Astrocyte of the hippocampus (primary cell): Measurements from ENCODE around the gene STAG1.
"Not testable (repeated sequence)": the region's sequence is repeated elsewhere in the genome, so short reads cannot be mapped to it uniquely, and the experiment has no call there.

Source experiments
- DNase-seq: peaks from one replicate; pipeline ENCODE4 v3.0.0; 2011; ENCODE audit warnings: low read depth, low spot score

STAG1 gene

DNA sequence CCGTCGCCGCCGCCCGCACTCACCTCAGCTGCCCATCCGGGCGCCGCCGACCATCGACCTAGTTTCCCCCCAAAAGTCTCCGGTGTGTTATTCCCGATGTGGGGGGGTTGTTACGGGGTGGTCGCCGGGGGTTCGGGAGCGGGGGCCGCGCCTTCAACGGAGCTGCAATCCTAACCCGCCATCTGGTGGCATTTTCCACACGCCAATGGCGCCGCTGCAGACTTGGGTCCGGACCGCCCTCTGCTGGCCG lies at the start of gene STAG1:
Gene STAG1, minus strand, starts transcription at position 207 of the 250 bp plus-strand sequence. CDS start 121,480 bp downstream, outside the sequence.
- no peak for DNase-seq

DNA sequence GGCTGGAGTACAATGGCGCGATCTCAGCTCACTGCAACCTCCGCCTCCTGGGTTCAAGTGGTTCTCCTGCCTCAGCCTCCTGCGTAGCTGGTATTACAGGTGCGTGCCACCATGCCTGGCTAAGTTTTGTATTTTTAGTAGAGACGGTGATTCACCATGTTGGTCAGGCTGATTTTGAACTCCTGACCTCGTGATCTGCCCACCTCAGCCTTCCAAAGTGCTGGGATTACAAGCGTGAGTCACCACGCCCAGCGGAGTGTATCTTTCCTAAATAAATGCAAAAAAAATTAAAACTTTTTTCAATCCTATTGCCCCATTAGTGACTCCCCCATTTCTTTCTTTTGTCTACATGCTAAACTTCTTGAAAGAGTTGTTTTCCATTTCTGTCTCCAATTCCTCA lies 49.0 kb upstream of the STAG1 start:
- DNase-seq = not testable (repeated sequence)

GRCh38 chr3:136792556-136793330 lies 40.6 kb upstream of the STAG1 start:
- DNase-seq = no peak

GRCh38 chr3:136790786-136791185 lies 38.6 kb upstream of the STAG1 start:
- DNase-seq = no peak

GRCh38 chr3:136789976-136790375 lies 37.8 kb upstream of the STAG1 start:
- DNase-seq = no peak

- DNase-seq = no peak
Measured at GRCh38 chr3:136788154-136788553, 36.0 kb upstream of the STAG1 start.

DNA sequence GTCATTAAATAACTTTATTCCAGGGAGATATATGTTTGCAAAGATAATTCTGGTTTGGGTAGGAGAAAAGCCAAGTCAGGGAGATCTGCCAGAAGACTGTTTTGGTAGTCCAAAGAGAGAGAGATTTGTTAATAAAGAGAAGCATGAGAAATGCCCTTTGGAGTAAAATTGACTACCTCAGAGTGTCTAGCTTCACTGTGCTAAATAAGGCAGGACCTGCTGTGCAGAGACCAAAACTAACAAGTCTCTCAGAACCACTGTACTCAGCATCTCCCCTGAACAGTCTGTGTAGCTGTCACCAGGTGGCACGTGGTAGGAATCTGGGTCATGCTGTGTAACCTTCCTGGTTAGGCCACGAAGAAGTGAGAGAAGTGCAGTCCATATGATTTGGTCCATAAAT lies 35.2 kb upstream of the STAG1 start:
- peak; percentile 43 for DNase-seq

DNA sequence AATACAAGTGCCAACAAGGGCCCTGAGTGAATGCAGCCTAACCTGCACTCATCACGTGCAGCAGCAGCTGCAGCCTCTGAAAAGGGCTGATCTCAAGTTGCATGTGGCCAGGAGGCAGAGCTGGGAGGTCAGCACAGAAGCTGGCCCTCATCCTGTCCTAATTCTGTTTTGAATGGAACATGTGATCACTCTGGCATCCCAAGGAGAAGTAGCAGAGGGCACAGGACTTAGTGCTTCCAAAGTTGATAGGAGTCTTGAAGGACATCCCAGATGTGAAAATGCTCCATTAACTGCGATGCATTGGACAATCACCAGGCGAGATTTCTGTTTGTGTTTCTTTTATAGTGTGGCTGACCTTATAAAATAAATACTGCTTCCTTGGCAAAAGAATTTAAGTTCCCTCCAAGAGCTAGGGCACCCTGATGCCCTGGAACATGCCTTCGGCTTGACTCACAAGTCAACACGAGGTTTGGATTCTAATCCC lies 31.6 kb upstream of the STAG1 start:
- no peak for DNase-seq

GRCh38 chr3:136780741-136781140 lies 28.6 kb upstream of the STAG1 start:
- no peak for DNase-seq

- peak; percentile 93 for DNase-seq
Measured at GRCh38 chr3:136778865-136779264, 26.7 kb upstream of the STAG1 start.

- peak; percentile 44 for DNase-seq
Measured at GRCh38 chr3:136772709-136773108, 20.5 kb upstream of the STAG1 start.

DNA sequence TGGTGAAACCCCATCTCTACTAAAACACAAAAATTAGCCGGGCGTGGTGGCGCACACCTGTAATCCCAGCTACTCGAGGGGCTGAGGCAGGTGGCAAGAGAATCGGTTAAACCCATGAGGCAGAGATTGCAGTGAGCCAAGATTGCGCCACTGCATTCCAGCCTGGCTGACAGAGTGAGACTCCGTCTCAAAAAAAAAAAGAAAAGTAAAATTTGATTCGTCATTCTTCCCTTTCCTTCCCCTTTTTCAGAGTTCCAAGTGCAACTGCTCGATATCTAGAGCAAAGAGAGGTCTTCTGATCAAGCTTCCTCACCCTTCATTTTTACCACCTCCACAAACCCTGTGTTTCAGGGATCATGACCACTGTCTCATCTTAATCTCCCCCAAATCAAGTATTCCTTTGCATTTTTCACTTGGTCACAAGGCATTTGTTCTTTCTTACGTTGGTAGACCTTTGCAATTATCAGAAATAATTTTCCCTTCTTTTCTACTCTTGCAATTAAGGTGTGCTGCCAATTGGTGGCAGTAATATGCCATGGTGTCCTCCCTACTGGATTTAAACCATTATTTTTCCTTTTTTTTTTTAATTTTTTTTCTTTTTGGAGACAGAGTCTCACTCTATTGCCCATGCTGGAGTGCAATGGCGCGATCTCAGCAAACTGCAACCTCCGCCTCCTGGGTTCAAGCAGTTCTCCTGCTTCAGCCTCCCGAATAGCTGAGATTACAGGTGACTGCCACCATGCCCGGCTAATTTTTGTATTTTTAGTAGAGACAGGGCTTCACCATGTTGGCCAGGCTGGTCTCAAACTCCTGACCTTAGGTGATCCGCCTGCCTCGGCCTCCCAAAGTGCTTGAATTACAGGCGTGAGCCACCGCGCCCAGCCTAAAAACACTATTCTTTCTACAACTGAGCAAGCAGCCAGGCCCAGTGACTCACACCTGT lies 6.3 kb upstream of the STAG1 start:
- peak; percentile 45 for DNase-seq

DNA sequence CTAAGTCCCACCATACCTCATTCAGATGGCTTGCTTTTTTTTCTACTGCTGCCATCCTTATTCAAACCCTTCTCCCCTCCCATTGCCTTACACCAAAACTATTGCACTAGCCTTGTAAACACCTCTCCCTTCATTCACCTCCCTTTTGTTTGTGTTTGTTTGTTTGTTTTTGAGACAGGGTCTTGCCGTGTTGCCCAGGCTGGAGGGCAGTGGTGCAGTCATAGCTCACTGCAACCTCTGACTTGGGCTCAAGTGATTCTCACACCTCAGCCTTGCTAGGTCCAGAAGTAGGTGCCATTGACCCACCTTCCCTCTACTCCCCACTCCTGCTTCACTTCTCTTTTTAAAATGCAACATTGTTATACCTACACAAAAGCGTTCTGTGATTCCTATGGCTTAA lies 3.0 kb upstream of the STAG1 start:
- DNase-seq = no peak

DNA sequence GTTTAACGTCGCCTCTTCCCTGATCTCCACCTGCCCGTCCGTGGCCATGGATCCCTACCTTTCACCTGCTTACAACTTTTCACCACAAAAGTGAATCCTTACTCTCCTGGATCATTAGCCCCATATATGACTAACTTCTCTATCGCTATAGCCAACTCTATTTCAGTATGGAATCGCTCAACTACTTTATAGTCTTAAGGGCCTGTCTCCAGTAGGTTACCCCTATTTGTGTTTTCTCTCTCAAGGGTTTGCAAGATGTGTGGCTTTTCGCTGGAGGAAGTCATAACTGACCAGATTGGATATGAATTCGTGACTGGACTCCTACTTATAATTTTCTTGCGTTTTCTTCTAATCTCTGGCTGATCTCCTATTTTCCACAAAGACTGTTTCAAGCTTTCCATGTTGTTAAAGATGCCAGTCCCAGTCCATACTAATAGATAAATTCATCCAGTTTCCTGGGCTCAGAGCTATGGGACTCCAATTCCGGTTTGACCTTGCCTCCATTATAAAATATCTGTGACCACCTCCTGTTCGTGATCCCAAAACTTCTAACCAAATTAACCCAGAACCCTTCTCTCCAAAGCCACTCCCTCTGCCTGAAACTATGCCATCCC lies 1.3 kb upstream of the STAG1 start:
- DNase-seq = no peak

DNA sequence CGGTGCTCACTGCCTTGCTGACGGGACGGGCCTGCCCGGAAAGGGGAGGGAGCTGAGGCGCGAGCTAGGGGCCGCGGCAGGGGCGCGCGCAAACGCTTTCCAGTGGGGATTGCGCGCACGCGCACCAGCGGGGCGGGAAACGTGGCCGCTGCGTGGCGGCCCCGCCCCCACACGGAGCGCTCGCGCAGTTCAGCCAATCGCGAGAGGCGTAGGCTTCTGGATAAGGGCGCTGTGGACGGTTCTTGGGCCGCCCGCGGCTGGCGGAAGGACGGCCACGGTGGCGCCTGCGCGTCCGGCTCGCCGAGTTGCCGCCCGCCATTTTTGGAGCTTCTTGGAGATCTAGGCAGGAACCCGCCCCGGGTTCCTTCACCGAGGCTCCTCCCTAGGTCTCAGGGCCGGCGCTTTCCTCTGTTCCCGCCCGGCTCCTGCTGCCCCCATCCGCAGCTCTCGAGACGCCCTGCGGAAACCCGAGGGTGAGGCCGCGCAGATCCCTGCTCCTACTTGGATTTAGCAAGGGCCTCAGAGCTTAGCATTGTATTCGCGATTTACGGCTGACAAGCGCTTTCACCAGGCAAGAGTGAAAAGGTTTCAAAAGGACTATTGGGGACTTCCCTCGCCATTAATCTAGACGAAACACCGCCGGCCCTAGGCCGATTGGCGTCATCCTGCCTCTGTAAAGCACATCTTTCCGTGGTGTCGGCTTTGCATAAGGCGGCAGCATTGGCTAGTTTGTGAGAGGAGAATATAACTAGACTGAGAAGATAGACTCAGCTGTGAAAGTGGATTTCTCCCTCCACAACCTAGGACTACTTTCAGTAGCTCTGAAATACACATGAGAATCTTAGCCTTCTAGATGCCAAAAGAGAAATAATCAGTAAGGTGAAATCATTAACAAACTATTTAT lies 496 bp upstream of the STAG1 start:
- peak; percentile 100 for DNase-seq

DNA sequence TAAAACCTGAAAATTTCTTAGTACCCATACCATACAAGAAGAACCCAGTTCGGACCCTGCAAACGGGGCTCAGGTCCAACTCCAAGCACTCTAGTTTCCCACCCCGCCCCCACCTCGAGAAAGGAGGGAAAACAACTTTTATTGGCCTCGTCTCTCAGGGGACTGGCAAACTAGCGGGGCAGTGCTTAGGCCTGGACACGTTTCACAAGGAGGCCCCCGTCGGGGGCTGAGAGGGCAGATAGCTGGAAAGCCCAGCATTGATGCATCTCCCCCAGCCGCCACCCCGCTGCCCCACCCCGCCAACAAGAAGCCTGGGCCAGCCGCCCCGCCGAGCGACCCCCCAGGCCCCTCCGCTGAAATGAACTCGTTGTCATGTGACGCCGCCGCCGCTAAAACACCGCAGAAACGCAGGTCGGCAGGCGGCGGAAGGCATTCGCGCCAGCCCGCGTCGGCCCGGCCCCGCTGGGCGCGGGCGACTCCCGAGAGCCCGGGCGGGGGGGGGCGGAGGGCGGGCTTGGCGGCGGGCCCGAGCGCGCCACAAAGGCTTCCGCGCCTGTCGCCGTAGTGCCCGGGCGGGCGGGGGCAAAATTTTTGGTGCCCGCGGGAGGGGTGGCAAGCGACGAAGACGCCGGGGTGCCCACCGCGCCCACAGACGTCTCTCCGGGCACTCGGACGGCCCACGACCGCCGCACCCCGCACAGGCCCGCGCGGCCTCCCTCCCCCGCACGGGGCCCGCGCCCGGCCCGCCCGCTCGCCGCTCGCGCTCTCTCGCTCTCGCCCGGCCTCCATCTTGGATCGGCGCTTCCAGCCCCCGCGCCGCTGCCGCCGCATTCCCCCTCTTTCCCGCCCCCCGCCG lies 634 bp downstream of the STAG1 start:
- DNase-seq = peak; percentile 82

GRCh38 chr3:136750897-136751315 lies 1.3 kb downstream of the STAG1 start:
- peak; percentile 55 for DNase-seq

GRCh38 chr3:136750209-136750896 lies 1.8 kb downstream of the STAG1 start:
- peak; percentile 33 for DNase-seq

DNA sequence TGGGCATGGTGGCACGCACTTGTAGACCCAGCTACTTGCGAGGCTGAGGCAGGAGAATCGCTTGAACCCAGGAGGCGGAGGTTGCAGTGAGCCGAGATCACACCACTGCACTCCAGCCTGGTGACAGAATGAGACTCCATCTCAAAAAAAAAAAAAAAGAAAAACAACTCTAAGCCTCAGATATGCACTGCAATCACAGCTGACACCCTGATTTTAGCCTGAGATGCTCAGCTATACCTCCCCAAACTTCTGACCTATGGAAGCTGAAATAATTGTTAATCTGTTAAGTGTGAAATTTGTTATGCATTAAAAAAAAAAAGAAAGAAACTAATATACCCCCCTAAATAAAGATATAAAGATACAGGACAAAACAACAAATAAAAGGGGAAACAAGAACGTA lies 2.6 kb downstream of the STAG1 start:
- not testable (repeated sequence) for DNase-seq

DNA sequence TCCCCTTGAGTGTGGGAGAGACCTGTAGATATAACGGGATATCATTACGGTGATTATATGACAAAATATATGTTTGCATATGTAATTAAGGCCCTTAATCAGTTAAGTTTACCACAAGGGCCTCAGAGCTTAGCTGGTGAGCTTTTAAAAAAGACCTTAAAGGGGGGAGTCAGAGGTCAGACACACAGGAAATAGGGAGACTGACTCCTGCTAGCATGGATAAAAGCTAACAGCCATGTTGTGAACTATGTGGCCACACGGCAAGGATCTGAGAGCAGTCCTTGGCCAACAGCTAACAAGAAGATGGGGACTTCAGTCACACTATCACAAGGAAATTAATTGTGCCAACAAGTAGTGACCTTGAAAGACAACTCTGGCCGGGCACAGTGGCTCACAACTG lies 3.1 kb downstream of the STAG1 start:
- DNase-seq = no peak
